ENCODE measurements around the gene ATP6AP1.

- no peak for TF ChIP-seq POLR2AphosphoS5 (IDR thresholded peaks at IDR 0.05)
- TF ChIP-seq CTCF (IDR thresholded peaks at IDR 0.05): no peak
- no peak for TF ChIP-seq POLR2A (IDR thresholded peaks at IDR 0.05)
- TF ChIP-seq EP300 (IDR thresholded peaks at IDR 0.05): no peak
Observed at GRCh38 chrX:154472685-154473632, 44.5 kb downstream of the ATP6AP1 start.

Measured in gastroesophageal sphincter (tissue), 3 donors.